Skeletal muscle cell (primary cell): Measurements from ENCODE around the gene LRRC36.

ENCODE experiments used
- DNase-seq: peaks from one replicate; pipeline ENCODE4 v3.0.0-alpha.2; 2010; ENCODE audit warnings: low read depth
- H3K4me3 ChIP-seq: 2 replicates; pipeline ENCODE4 v1.5.1; 2011; ENCODE audit warnings: low read depth, mild to moderate bottlenecking, control low read depth, low read length, moderate library complexity

The LRRC36 gene

GRCh38 chr16:67326472-67327309 lies at the start of gene LRRC36, which contains the start of gene KCTD19:
LRRC36 (plus strand) TSS chr16:67326815; CDS start chr16:67326863, 48 bp downstream.
KCTD19 (minus strand) TSS chr16:67326741; CDS start chr16:67326707, 34 bp downstream.
- no peak for DNase-seq
- peak within 1 kb of the TSS; percentile 53 for H3K4me3 ChIP-seq

- DNase-seq = peak; percentile 99
- peak overlapping the region; percentile 60 for H3K4me3 ChIP-seq
These were observed 49.2 kb upstream of the LRRC36 start for GRCh38 chr16:67277294-67277998.

- H3K4me3 ChIP-seq = peak overlapping the region; percentile 60
- DNase-seq = peak; percentile 60
These were observed 48.4 kb upstream of the LRRC36 start for GRCh38 chr16:67277999-67278772.

- DNase-seq = no peak
These were observed 47.8 kb upstream of the LRRC36 start for GRCh38 chr16:67278773-67279295.

GRCh38 chr16:67279296-67280089 lies 47.1 kb upstream of the LRRC36 start, which contains the start of gene PLEKHG4:
PLEKHG4 (plus strand) TSS chr16:67279532; CDS start chr16:67280045, 513 bp downstream.
- H3K4me3 ChIP-seq = peak within 1 kb of the TSS; percentile 60
- DNase-seq = no peak

More at GRCh38 chr16:67278773-67279295, 47.8 kb upstream of the LRRC36 start:
- H3K4me3 ChIP-seq = peak overlapping the region; percentile 60

- peak overlapping the region; percentile 60 for H3K4me3 ChIP-seq
These were observed 46.3 kb upstream of the LRRC36 start for GRCh38 chr16:67280090-67281015.

GRCh38 chr16:67281536-67282446 lies 44.8 kb upstream of the LRRC36 start:
- no peak overlapping the region for H3K4me3 ChIP-seq
- DNase-seq = no peak

More at GRCh38 chr16:67280090-67281015, 46.3 kb upstream of the LRRC36 start:
- no peak for DNase-seq

GRCh38 chr16:67282447-67282805 lies 44.2 kb upstream of the LRRC36 start:
- DNase-seq = no peak
- no peak overlapping the region for H3K4me3 ChIP-seq

GRCh38 chr16:67283039-67283825 lies 43.4 kb upstream of the LRRC36 start:
- no peak for DNase-seq
- H3K4me3 ChIP-seq = no peak overlapping the region

- DNase-seq = no peak
- no peak overlapping the region for H3K4me3 ChIP-seq
These were observed 42.6 kb upstream of the LRRC36 start for GRCh38 chr16:67283826-67284555.

GRCh38 chr16:67284699-67285646 lies 41.6 kb upstream of the LRRC36 start:
- DNase-seq = no peak

GRCh38 chr16:67286441-67287235 lies 40.0 kb upstream of the LRRC36 start:
- DNase-seq = no peak
- H3K4me3 ChIP-seq = no peak overlapping the region

More at GRCh38 chr16:67284699-67285646, 41.6 kb upstream of the LRRC36 start:
- H3K4me3 ChIP-seq = no peak overlapping the region

GRCh38 chr16:67287960-67288359 lies 38.7 kb upstream of the LRRC36 start:
- H3K4me3 ChIP-seq = no peak overlapping the region
- DNase-seq = no peak
